H1 (cell line): ENCODE measurements around the gene ZBTB24. TPM values are rescaled to one million over a fixed set of nuclear protein-coding genes. Genes with fewer than 3 reads are reported as not detected.
A peak's percentile ranks its signal among the peaks of the same experiment; 100 is the strongest.

ENCODE experiments used
- CTCF ChIA-PET: fragments of 300-600 bp; sonication (Branson Sonifier 250); formaldehyde crosslinking; loops from one replicate; lab custom pipeline; 2021; ENCODE audit not compliant: partially characterized antibody; lab: Charles Lee
- POLR2A ChIA-PET: fragments of 300-600 bp; sonication (Branson Sonifier 250); formaldehyde crosslinking; loops from one replicate; lab custom pipeline; 2021; ENCODE audit warnings: inconsistent platforms; ENCODE audit not compliant: partially characterized antibody; lab: Charles Lee
- DNase-seq, 2 experiments: peaks; one replicate each; pipeline versions ENCODE4 v3.0.0 to v3.0.0-alpha.2; 2010 to 2022; ENCODE audit warnings: low spot score in 2 of 2, low read depth in 1 of 2, mixed read lengths in 1 of 2
- FAIRE-seq: peaks from 2 replicates; lab custom pipeline; 2011; peaks lifted over from hg19 to GRCh38; lab: Jason Lieb, UNC
- H2AFZ ChIP-seq: 2 replicates; pipeline ENCODE4 v1.8.1; 2012; ENCODE audit warnings: low read length, inconsistent platforms
- H2AK5ac ChIP-seq: 2 replicates; pipeline ENCODE4 v1.6.1; 2013; ENCODE audit warnings: low read depth, low read length
- H2BK120ac ChIP-seq: replicated peaks from 2 replicates; pipeline ENCODE3; 2013; ENCODE audit warnings: low read depth, low read length, inconsistent platforms
- H2BK12ac ChIP-seq: 2 replicates; pipeline ENCODE4 v1.6.1; 2013; ENCODE audit warnings: low read depth, low read length
- H2BK15ac ChIP-seq: 2 replicates; pipeline ENCODE4 v1.6.1; 2013; ENCODE audit warnings: low read length
- H2BK20ac ChIP-seq: 2 replicates; pipeline ENCODE4 v1.6.1; 2013; ENCODE audit warnings: low read length
- H2BK5ac ChIP-seq: 2 replicates; pipeline ENCODE4 v1.6.1; 2013; ENCODE audit warnings: low read depth, low read length
- H3K14ac ChIP-seq: 2 replicates; pipeline ENCODE4 v1.6.1; 2013; ENCODE audit warnings: inconsistent platforms; ENCODE audit not compliant: insufficient read length
- H3K18ac ChIP-seq: 2 replicates; pipeline ENCODE4 v1.6.1; 2013; ENCODE audit warnings: low read length; ENCODE audit errors: extremely low read depth
- H3K23ac ChIP-seq: 2 replicates; pipeline ENCODE4 v1.6.1; 2013; ENCODE audit warnings: inconsistent platforms; ENCODE audit not compliant: insufficient read length
- H3K23me2 ChIP-seq: 2 replicates; pipeline ENCODE4 v1.6.1; 2013; ENCODE audit warnings: low read depth, low read length
- H3K27ac ChIP-seq: 2 replicates; pipeline ENCODE4 v1.6.1; 2011; ENCODE audit warnings: low read depth, low read length, inconsistent platforms
- H3K27me3 ChIP-seq, 4 experiments: replicated peaks in 1 of 4; 1 replicate in 1 of 4; 2 replicates in 3 of 4; pipeline versions ENCODE4 v1.6.1 to v1.8.1; 2011 to 2013; ENCODE audit warnings: low read length in 3 of 4, mild to moderate bottlenecking in 3 of 4, inconsistent platforms in 2 of 4, mixed read lengths in 2 of 4, moderate library complexity in 1 of 4; ENCODE audit not compliant: control insufficient read depth in 3 of 4, insufficient read depth in 3 of 4; ENCODE audit errors: extremely low read depth in 1 of 4
- H3K36me3 ChIP-seq, 4 experiments: 2 replicates each; pipeline versions ENCODE4 v1.6.1 to v1.8.1; 2011 to 2013; ENCODE audit warnings: mild to moderate bottlenecking in 4 of 4, low read length in 3 of 4, moderate library complexity in 2 of 4, control low read depth in 1 of 4, inconsistent platforms in 1 of 4; ENCODE audit not compliant: insufficient read depth in 4 of 4, control insufficient read depth in 2 of 4
- H3K4ac ChIP-seq: replicated peaks from 2 replicates; pipeline ENCODE3; 2013; ENCODE audit warnings: low read length, low read depth, mixed read lengths, inconsistent platforms; ENCODE audit not compliant: insufficient read length
- H3K4me1 ChIP-seq, 4 experiments: replicated peaks in 1 of 4; 1 replicate in 1 of 4; 2 replicates in 3 of 4; pipeline versions ENCODE4 v1.6.1 to v1.8.1; 2011 to 2013; ENCODE audit warnings: low read length in 3 of 4, inconsistent platforms in 2 of 4, mixed read lengths in 1 of 4; ENCODE audit not compliant: insufficient read depth in 4 of 4, control insufficient read depth in 3 of 4
- H3K4me2 ChIP-seq, 2 experiments: 2 replicates each; pipeline versions ENCODE4 v1.6.1 to v1.8.1; 2011 to 2013; ENCODE audit warnings: low read depth in 2 of 2, low read length in 2 of 2, control low read depth in 1 of 2, inconsistent platforms in 1 of 2, mild to moderate bottlenecking in 1 of 2; ENCODE audit not compliant: insufficient read depth in 1 of 2
- H3K4me3 ChIP-seq, 4 experiments: fragments of 200-600, 300-600 bp in 1 of 4; sonication (generic), shearing (Covaris generic), sonication (Bioruptor Twin) in 1 of 4; 2 replicates each; pipeline versions ENCODE4 v1.5.1 to v1.8.1; 2011 to 2016; ENCODE audit warnings: low read length in 4 of 4, low read depth in 3 of 4, control low read depth in 2 of 4, inconsistent platforms in 2 of 4, mild to moderate bottlenecking in 2 of 4, mixed read lengths in 1 of 4, moderate library complexity in 1 of 4; ENCODE audit not compliant: insufficient read depth in 2 of 4; ENCODE audit errors: extremely low read depth in 1 of 4
- H3K56ac ChIP-seq: replicated peaks from 2 replicates; pipeline ENCODE3; 2013; ENCODE audit warnings: low read depth, mild to moderate bottlenecking, mixed read lengths, low read length, inconsistent platforms; ENCODE audit not compliant: insufficient read length
- H3K79me1 ChIP-seq: 2 replicates; pipeline ENCODE4 v1.6.1; 2013; ENCODE audit warnings: low read depth, low read length, control low read depth
- H3K79me2 ChIP-seq, 2 experiments: 2 replicates each; pipeline versions ENCODE4 v1.6.1 to v1.8.1; 2012 to 2013; ENCODE audit warnings: low read length in 2 of 2, mild to moderate bottlenecking in 2 of 2, inconsistent platforms in 1 of 2; ENCODE audit not compliant: insufficient read depth in 2 of 2, control insufficient read depth in 1 of 2
- H3K9ac ChIP-seq, 4 experiments: replicated peaks in 1 of 4; 1 replicate in 1 of 4; 2 replicates in 3 of 4; pipeline versions ENCODE4 v1.6.1 to v1.8.1; 2011 to 2013; ENCODE audit warnings: low read depth in 3 of 4, low read length in 3 of 4, control low read depth in 2 of 4, mild to moderate bottlenecking in 2 of 4, moderate library complexity in 2 of 4, inconsistent platforms in 1 of 4; ENCODE audit errors: extremely low read depth in 1 of 4
- H3K9me3 ChIP-seq, 2 experiments: 2 replicates each; pipeline versions ENCODE4 v1.6.1 to v1.8.1; 2012 to 2013; ENCODE audit warnings: mild to moderate bottlenecking in 2 of 2, moderate library complexity in 2 of 2, control low read depth in 1 of 2, inconsistent platforms in 1 of 2, low read depth in 1 of 2, low read length in 1 of 2, mixed read lengths in 1 of 2; ENCODE audit not compliant: insufficient read depth in 2 of 2
- H4K20me1 ChIP-seq, 2 experiments: replicated peaks in 1 of 2; 2 replicates each; pipeline versions ENCODE3 to v1.8.1; 2011 to 2013; ENCODE audit warnings: inconsistent platforms in 2 of 2, low read length in 2 of 2, mild to moderate bottlenecking in 1 of 2; ENCODE audit not compliant: insufficient read depth in 2 of 2, control insufficient read depth in 1 of 2
- H4K5ac ChIP-seq: 2 replicates; pipeline ENCODE4 v1.6.1; 2013; ENCODE audit warnings: low read length, low read depth, mixed read lengths, inconsistent platforms; ENCODE audit not compliant: insufficient read length
- H4K8ac ChIP-seq: 2 replicates; pipeline ENCODE4 v1.8.0; 2013; ENCODE audit warnings: mild to moderate bottlenecking, moderate library complexity, low read length, inconsistent platforms; ENCODE audit not compliant: insufficient read depth; ENCODE audit errors: extremely low read depth
- H4K91ac ChIP-seq: replicated peaks from 2 replicates; pipeline ENCODE3; 2013; ENCODE audit warnings: low read length, mixed read lengths, inconsistent platforms; ENCODE audit not compliant: insufficient read length
- ATF2 ChIP-seq: IDR thresholded peaks from 2 replicates; pipeline ENCODE4 v1.6.1; 2012; ENCODE audit warnings: low read length, inconsistent platforms
- CTBP2 ChIP-seq: IDR thresholded peaks from 2 replicates; pipeline ENCODE4 v1.7.0; 2011; ENCODE audit warnings: borderline replicate concordance, mild to moderate bottlenecking, moderate library complexity, mixed read lengths, low read length; ENCODE audit not compliant: insufficient read depth, insufficient read length
- EGR1 ChIP-seq: IDR thresholded peaks from 2 replicates; pipeline ENCODE4 v1.6.1; 2011; ENCODE audit warnings: low read depth, low read length, borderline replicate concordance
- EZH2 ChIP-seq: fragments of 200-600 bp; sonication (generic); IDR thresholded peaks from 2 replicates; pipeline ENCODE4 v1.7.1; 2012; ENCODE audit warnings: low read depth, mild to moderate bottlenecking, moderate library complexity, low read length, inconsistent platforms; ENCODE audit not compliant: severe bottlenecking
- HDAC6 ChIP-seq: IDR thresholded peaks from one replicate; pipeline ENCODE4 v1.7.1; 2012; ENCODE audit warnings: low read depth, mild to moderate bottlenecking, inconsistent platforms, low read length, moderate library complexity
- NRF1 ChIP-seq: IDR thresholded peaks from 2 replicates; pipeline ENCODE4 v1.6.1; 2011; ENCODE audit warnings: mild to moderate bottlenecking, low read depth, low read length, improper control_type of control experiment
- RXRA ChIP-seq: IDR thresholded peaks from 2 replicates; pipeline ENCODE4 v1.6.1; 2011; ENCODE audit warnings: low read depth, mild to moderate bottlenecking, low read length, moderate library complexity; ENCODE audit not compliant: insufficient read depth
- TBP ChIP-seq: IDR thresholded peaks from 2 replicates; pipeline ENCODE4 v1.6.1; 2011; ENCODE audit warnings: low read depth, low read length, improper control_type of control experiment
- ZNF274 ChIP-seq: IDR thresholded peaks from 2 replicates; pipeline ENCODE4 v1.7.0; 2012; ENCODE audit warnings: low read length, borderline replicate concordance; ENCODE audit errors: extremely low read depth
- WGBS, 2 experiments: shearing (Covaris generic) in 1 of 2; methylation state at CpG; one replicate each; pipeline versions ENCODE4 v1.1.6 to v1.1.7; 2013 to 2015; ENCODE audit warnings: low lambda C conversion rate in 2 of 2, mixed read lengths in 2 of 2, inconsistent platforms in 1 of 2, low coverage in 1 of 2, missing lambda C conversion rate in 1 of 2; ENCODE audit not compliant: insufficient replicate concordance in 2 of 2, insufficient coverage in 1 of 2, insufficient read length in 1 of 2; ENCODE audit errors: extremely low coverage in 1 of 2, missing lambda C conversion rate in 1 of 2; 5-methylcytosine and 5-hydroxymethylcytosine counted together
- polyA plus RNA-seq, 7 experiments: library from polyadenylated mRNA; depleted of rRNA in 3 of 7; stranded (reverse) in 5 of 7; unstranded in 2 of 7; fragments of >200 nt in 5 of 7; fragments of 200-250 nt in 2 of 7; gene quantifications; 1 replicate in 5 of 7; 2 replicates in 1 of 7; 4 replicates in 1 of 7; pipeline versions ENCODE4 v1.2.1 to v1.2.3, GENCODE V29; 2011 to 2013; ENCODE audit warnings: missing spikeins in 2 of 7, mixed read lengths in 2 of 7
- total RNA-seq: library from RNA; stranded (reverse); fragmentation: NEBNext Ultra II Directional; extraction: Animal tissue kit (Norgen Biotek cat#: 25700); gene quantifications from 2 replicates; pipeline ENCODE4 v1.2.1, GENCODE V29; 2021
- TF ChIP-seq, protein P1 (sequence below): IDR thresholded peaks from 2 replicates; pipeline ENCODE4 v1.6.1; 2011; ENCODE audit warnings: low read depth, mild to moderate bottlenecking, low read length; ENCODE audit not compliant: insufficient read depth

Gene ZBTB24
- total and polyA plus RNA-seq, 2 of the 8 experiments (the other 6 are each of a cell fraction or from before 2014, with no cell fraction given), result 7.5 to 21.0 TPM

DNA sequence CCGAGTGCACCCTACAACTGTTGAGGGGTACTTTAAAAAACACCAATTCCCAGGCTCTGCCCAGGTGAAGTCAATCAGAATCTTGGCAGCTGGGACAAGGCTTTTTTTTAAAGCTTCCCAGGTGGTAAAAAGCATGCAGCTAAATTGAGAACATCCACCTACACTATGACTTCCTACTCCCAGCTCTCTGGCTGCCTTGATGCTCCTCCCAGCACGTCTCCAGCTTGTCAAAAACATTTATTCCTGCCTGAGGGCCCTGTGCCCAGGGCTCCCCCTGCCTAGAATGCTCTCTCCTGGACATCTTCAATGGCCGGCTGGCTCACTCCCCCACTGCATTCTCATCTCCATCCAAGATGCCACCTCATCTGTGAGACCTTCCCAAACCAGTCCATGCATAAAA, 9.9 kb downstream of the ZBTB24 start:
- no peak overlapping the region for H3K4ac ChIP-seq
- no peaks in the 10 kb centered on the region for H3K9me3 ChIP-seq
- no peak overlapping the region for H3K23ac ChIP-seq
- H4K20me1 ChIP-seq, result peaks cover 6 to 33% of the 10 kb centered on the region in 2 experiments
- H2BK20ac ChIP-seq, result no peak overlapping the region
- no peak overlapping the region for H2AFZ ChIP-seq
- no peak overlapping the region for H4K5ac ChIP-seq
- H3K4me1 ChIP-seq, result peaks cover 0 to 4% (median under 1%) of the 10 kb centered on the region in 4 experiments; a peak in 1 of 7 replicates
- no peak overlapping the region for H4K8ac ChIP-seq
- H2BK15ac ChIP-seq, result no peak overlapping the region
- H2AK5ac ChIP-seq, result no peak overlapping the region
- H3K56ac ChIP-seq, result no peak overlapping the region
- H3K36me3 ChIP-seq, result peaks cover 18 to 92% (median 62%) of the 10 kb centered on the region in 4 experiments
- H2BK120ac ChIP-seq, result no peak overlapping the region
- no peak overlapping the region for H3K4me2 ChIP-seq
- H2BK12ac ChIP-seq, result no peak overlapping the region
- FAIRE-seq, result no peak
- no peak overlapping the region for H3K4me3 ChIP-seq
- WGBS, 2 experiments, result 85% methylated on average over 3 of the region's 3 CpGs; no CpG with 5 or more reads in 1 of the 2 experiments
- peak in 1 of 2 experiments; percentile 23 for DNase-seq
- H4K91ac ChIP-seq, result no peak overlapping the region
- ChIA-PET POLR2A (no interaction called here), CTCF (interaction anchor here (1.0 kb wide), 2 partner anchors 18 to 30 kb away, joined by 3 read pairs; no protein-coding TSS in a partner anchor)
- H3K79me1 ChIP-seq, result peaks cover 22% of the 10 kb centered on the region
- no peak overlapping the region for H3K27ac ChIP-seq
- no peak overlapping the region for H3K9ac ChIP-seq
- no peak overlapping the region for H3K14ac ChIP-seq
- no peak for TF ChIP-seq EZH2
- TF ChIP-seq NRF1, result no peak
- TF ChIP-seq TBP, result no peak
- no peak for TF ChIP-seq RXRA
- TF ChIP-seq ATF2, result no peak
- TF ChIP-seq, protein P1, sequence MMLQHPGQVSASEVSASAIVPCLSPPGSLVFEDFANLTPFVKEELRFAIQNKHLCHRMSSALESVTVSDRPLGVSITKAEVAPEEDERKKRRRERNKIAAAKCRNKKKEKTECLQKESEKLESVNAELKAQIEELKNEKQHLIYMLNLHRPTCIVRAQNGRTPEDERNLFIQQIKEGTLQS, result no peak
- no peak for TF ChIP-seq HDAC6
- TF ChIP-seq CTBP2, result no peak
- no peak for TF ChIP-seq ZNF274
- TF ChIP-seq EGR1, result no peak
- no peaks in the 10 kb centered on the region for H3K27me3 ChIP-seq
- no peaks in the 10 kb centered on the region for H3K23me2 ChIP-seq
- H2BK5ac ChIP-seq, result no peak overlapping the region
- no peak overlapping the region for H3K18ac ChIP-seq
- H3K79me2 ChIP-seq, result peaks cover 0 to 43% of the 10 kb centered on the region in 2 experiments; a peak in 3 of 4 replicates
